RWPE2 (cell line): ENCODE results near the gene TGM5.
"Not testable (repeated sequence)": the region's sequence is repeated elsewhere in the genome, so short reads cannot be mapped to it uniquely, and the experiment has no call there.

Experiments used
- ATAC-seq: fragments of 200-7000 bp; cut with Tn5 transposase; 3 replicates; pipeline ENCODE4 v1.9.1; 2021; ENCODE audit warnings: low read depth
- DNase-seq: peaks from one replicate; pipeline ENCODE4 v3.0.0-alpha.2; 2020; ENCODE audit warnings: low spot score
- H3K27ac ChIP-seq: fragments of 450-650 bp; 2 replicates; pipeline ENCODE4 v1.5.1; 2017; ENCODE audit warnings: mild to moderate bottlenecking; ENCODE audit not compliant: poor library complexity, severe bottlenecking
- H3K27me3 ChIP-seq: fragments of 250-450 bp; sonication (Bioruptor Pico); 2 replicates; pipeline ENCODE4 v1.5.1; 2021; ENCODE audit warnings: mild to moderate bottlenecking, moderate library complexity; ENCODE audit not compliant: insufficient read depth, poor library complexity, severe bottlenecking
- H3K36me3 ChIP-seq: fragments of 250-450 bp; sonication (Bioruptor Pico); 2 replicates; pipeline ENCODE4 v1.5.1; 2020; ENCODE audit warnings: low read depth, mild to moderate bottlenecking, moderate library complexity
- H3K4me1 ChIP-seq: fragments of 250-450 bp; sonication (Bioruptor Pico); 2 replicates; pipeline ENCODE4 v1.5.1; 2021; ENCODE audit warnings: mild to moderate bottlenecking, moderate library complexity; ENCODE audit not compliant: insufficient read depth, poor library complexity, severe bottlenecking
- H3K4me3 ChIP-seq: fragments of 250-450 bp; sonication (Bioruptor Pico); 2 replicates; pipeline ENCODE4 v1.5.1; 2021; ENCODE audit warnings: mild to moderate bottlenecking, moderate library complexity; ENCODE audit not compliant: severe bottlenecking
- H3K9me3 ChIP-seq: fragments of 250-450 bp; sonication (Bioruptor Pico); 2 replicates; pipeline ENCODE4 v1.5.1; 2021; ENCODE audit warnings: mild to moderate bottlenecking, moderate library complexity; ENCODE audit not compliant: severe bottlenecking
- TF ChIP-seq, protein P1 (sequence below): fragments of 450-650 bp; IDR thresholded peaks from one replicate; pipeline ENCODE4 v1.5.1; 2017; ENCODE audit warnings: mild to moderate bottlenecking, moderate library complexity; ENCODE audit not compliant: poor library complexity, severe bottlenecking

Gene TGM5

DNA sequence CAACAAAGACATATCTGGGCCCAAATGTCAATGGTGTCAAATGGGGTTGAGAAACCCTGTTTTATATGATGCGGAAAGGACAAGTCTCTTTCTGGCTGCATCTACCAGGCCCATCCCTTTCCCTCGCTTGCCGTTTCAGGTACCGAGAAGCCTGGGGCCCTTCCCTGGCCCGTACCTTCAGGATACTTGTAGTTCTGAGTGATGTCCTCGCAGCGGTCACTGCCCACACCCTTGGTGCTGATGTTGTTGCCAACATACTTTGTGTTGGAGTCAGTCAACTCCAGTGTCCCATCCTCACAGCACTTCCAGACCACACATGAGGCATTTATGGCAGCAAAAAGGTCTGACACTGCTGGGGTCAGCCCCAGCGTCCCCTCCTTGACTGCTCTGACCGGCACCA, 59.7 kb downstream of the TGM5 start:
- no peak for DNase-seq
- TF ChIP-seq, protein P1, sequence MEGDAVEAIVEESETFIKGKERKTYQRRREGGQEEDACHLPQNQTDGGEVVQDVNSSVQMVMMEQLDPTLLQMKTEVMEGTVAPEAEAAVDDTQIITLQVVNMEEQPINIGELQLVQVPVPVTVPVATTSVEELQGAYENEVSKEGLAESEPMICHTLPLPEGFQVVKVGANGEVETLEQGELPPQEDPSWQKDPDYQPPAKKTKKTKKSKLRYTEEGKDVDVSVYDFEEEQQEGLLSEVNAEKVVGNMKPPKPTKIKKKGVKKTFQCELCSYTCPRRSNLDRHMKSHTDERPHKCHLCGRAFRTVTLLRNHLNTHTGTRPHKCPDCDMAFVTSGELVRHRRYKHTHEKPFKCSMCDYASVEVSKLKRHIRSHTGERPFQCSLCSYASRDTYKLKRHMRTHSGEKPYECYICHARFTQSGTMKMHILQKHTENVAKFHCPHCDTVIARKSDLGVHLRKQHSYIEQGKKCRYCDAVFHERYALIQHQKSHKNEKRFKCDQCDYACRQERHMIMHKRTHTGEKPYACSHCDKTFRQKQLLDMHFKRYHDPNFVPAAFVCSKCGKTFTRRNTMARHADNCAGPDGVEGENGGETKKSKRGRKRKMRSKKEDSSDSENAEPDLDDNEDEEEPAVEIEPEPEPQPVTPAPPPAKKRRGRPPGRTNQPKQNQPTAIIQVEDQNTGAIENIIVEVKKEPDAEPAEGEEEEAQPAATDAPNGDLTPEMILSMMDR, result no peak
- H3K27ac ChIP-seq, result no peak overlapping the region
- H3K4me1 ChIP-seq, result peaks cover 3% of the 10 kb centered on the region
- no peaks in the 10 kb centered on the region for H3K27me3 ChIP-seq
- no peak overlapping the region for H3K4me3 ChIP-seq
- H3K36me3 ChIP-seq, result no peaks in the 10 kb centered on the region
- H3K9me3 ChIP-seq, result no peaks in the 10 kb centered on the region
- ATAC-seq, result no peak

- H3K27ac ChIP-seq, result no peak overlapping the region
- ATAC-seq, result no peak
- DNase-seq, result no peak
- no peaks in the 10 kb centered on the region for H3K36me3 ChIP-seq
- TF ChIP-seq, protein P1, result no peak
- no peak overlapping the region for H3K4me3 ChIP-seq
- peaks cover 3% of the 10 kb centered on the region for H3K4me1 ChIP-seq
- no peaks in the 10 kb centered on the region for H3K9me3 ChIP-seq
- H3K27me3 ChIP-seq, result no peaks in the 10 kb centered on the region
Observed at GRCh38 chr15:43206054-43206453, 60.7 kb downstream of the TGM5 start.

GRCh38 chr15:43204016-43204901, 62.5 kb downstream of the TGM5 start:
- TF ChIP-seq, protein P1, result peak; percentile 88
- no peak for DNase-seq
- Histone ChIP-seq H3K27ac (no peak overlapping the region), H3K27me3 (no peaks in the 10 kb centered on the region), H3K9me3 (no peaks in the 10 kb centered on the region), H3K4me1 (peaks cover 3% of the 10 kb centered on the region), H3K36me3 (no peaks in the 10 kb centered on the region), H3K4me3 (no peak overlapping the region)
- peak; percentile 62 for ATAC-seq

GRCh38 chr15:43199945-43200488, 66.7 kb downstream of the TGM5 start:
- no peak overlapping the region for H3K4me3 ChIP-seq
- peaks cover 10% of the 10 kb centered on the region for H3K36me3 ChIP-seq
- no peak overlapping the region for H3K27ac ChIP-seq
- H3K27me3 ChIP-seq, result no peaks in the 10 kb centered on the region
- ATAC-seq (no peak), DNase-seq (no peak)
- peaks cover 3% of the 10 kb centered on the region for H3K4me1 ChIP-seq
- TF ChIP-seq, protein P1, result no peak
- H3K9me3 ChIP-seq, result no peaks in the 10 kb centered on the region

- H3K27ac ChIP-seq, result no peak overlapping the region
- H3K4me3 ChIP-seq, result no peak overlapping the region
- peaks cover under 1% of the 10 kb centered on the region for H3K4me1 ChIP-seq
- no peaks in the 10 kb centered on the region for H3K9me3 ChIP-seq
- TF ChIP-seq, protein P1, result no peak
- peaks cover 19% of the 10 kb centered on the region for H3K36me3 ChIP-seq
- DNase-seq (no peak), ATAC-seq (no peak)
- no peaks in the 10 kb centered on the region for H3K27me3 ChIP-seq
Observed at GRCh38 chr15:43198992-43199391, 67.7 kb downstream of the TGM5 start.

- not testable (repeated sequence) for H3K9me3 ChIP-seq, ATAC-seq, H3K27me3 ChIP-seq, H3K27ac ChIP-seq, H3K4me1 ChIP-seq, H3K4me3 ChIP-seq, DNase-seq
- peaks cover 22% of the 10 kb centered on the region for H3K36me3 ChIP-seq
Observed at GRCh38 chr15:43198556-43198955, 68.2 kb downstream of the TGM5 start.

- not testable (repeated sequence) for H3K4me3 ChIP-seq, H3K27ac ChIP-seq, H3K4me1 ChIP-seq, H3K9me3 ChIP-seq, DNase-seq, H3K27me3 ChIP-seq, ATAC-seq
- H3K36me3 ChIP-seq, result peaks cover 27% of the 10 kb centered on the region
Observed at GRCh38 chr15:43197773-43198172, 69.0 kb downstream of the TGM5 start.
